CD4-positive, alpha-beta T cell treated with Interleukin-17A for 4 hours (primary cell): ENCODE results near the gene HMGCL.

Source experiments
- DNase-seq: peaks from one replicate; pipeline ENCODE4 v3.0.0-alpha.2; 2020; ENCODE audit warnings: mixed read lengths

The HMGCL gene

GRCh38 chr1:23772854-23773242 is 52.4 kb downstream of the HMGCL start:
- DNase-seq: no peak

- peak; percentile 88 for DNase-seq
Observed at GRCh38 chr1:23772049-23772853, 53.0 kb downstream of the HMGCL start.

GRCh38 chr1:23768733-23769132 is 56.5 kb downstream of the HMGCL start:
- DNase-seq: no peak

GRCh38 chr1:23763041-23763577 is 62.1 kb downstream of the HMGCL start:
- no peak for DNase-seq

GRCh38 chr1:23759277-23759676 is 66.0 kb downstream of the HMGCL start:
- DNase-seq: no peak

- no peak for DNase-seq
Observed at GRCh38 chr1:23757812-23758211, 67.4 kb downstream of the HMGCL start.

GRCh38 chr1:23756676-23757075 is 68.6 kb downstream of the HMGCL start:
- DNase-seq: no peak

- no peak for DNase-seq
Observed at GRCh38 chr1:23752909-23753308, 72.3 kb downstream of the HMGCL start.
